Esophagus muscularis mucosa (tissue), 4 donors: ENCODE results near the gene INSM2. TPM values are rescaled to one million over a fixed set of nuclear protein-coding genes. Genes with fewer than 3 reads are reported as not detected.

ENCODE experiments used
- DNase-seq: peaks from one replicate; pipeline ENCODE4 v3.0.0-alpha.2; 2017; ENCODE audit errors: extremely low spot score
- H3K27ac ChIP-seq, 4 donors: fragments of 200-600 bp; sonication (generic); replicated peaks in 1 of 4; 1 replicate in 3 of 4; 2 replicates in 1 of 4; pipeline ENCODE4 v1.5.1; 2016 to 2019; ENCODE audit warnings: mild to moderate bottlenecking in 1 of 4
- H3K27me3 ChIP-seq, 4 donors: fragments of 200-600 bp; sonication (generic); one replicate each; pipeline versions ENCODE4 v1.5.1 to v1.6.0; 2016 to 2019
- H3K36me3 ChIP-seq, 4 donors: fragments of 200-600 bp; sonication (generic); one replicate each; pipeline ENCODE4 v1.5.1; 2016 to 2019
- H3K4me1 ChIP-seq, 4 donors: fragments of 200-600 bp; sonication (generic); one replicate each; pipeline ENCODE4 v1.5.1; 2016 to 2019
- H3K4me3 ChIP-seq, 4 donors: fragments of 200-600 bp; sonication (generic); 1 replicate in 2 of 4; 2 replicates in 2 of 4; pipeline ENCODE4 v1.5.1; 2016 to 2019; ENCODE audit warnings: mild to moderate bottlenecking in 4 of 4, moderate library complexity in 1 of 4
- H3K9me3 ChIP-seq, 4 donors: fragments of 200-600 bp; sonication (generic); 1 replicate in 3 of 4; 2 replicates in 1 of 4; pipeline ENCODE4 v1.5.1; 2016 to 2019
- EP300 ChIP-seq: sonication (generic); formaldehyde crosslinking; IDR thresholded peaks from one replicate; pipeline ENCODE4 v1.6.1; 2017; ENCODE audit warnings: antibody characterized with exemption
- POLR2A ChIP-seq: fragments of 450-650 bp; IDR thresholded peaks from one replicate; pipeline ENCODE4 v1.6.1; 2017; ENCODE audit warnings: antibody characterized with exemption, moderate library complexity, mild to moderate bottlenecking, low read depth
- POLR2AphosphoS5 ChIP-seq, 2 donors: sonication (generic); formaldehyde crosslinking; IDR thresholded peaks; one replicate each; pipeline ENCODE4 v1.6.1; 2017; ENCODE audit warnings: antibody characterized with exemption in 2 of 2
- WGBS: methylation state at CpG from one replicate; pipeline ENCODE4 v1.1.5; 2018; 5-methylcytosine and 5-hydroxymethylcytosine counted together
- intact Hi-C: fragments of 100-400 bp; cut with DNase I; formaldehyde crosslinking; loops from one replicate; pipeline ENCODE4 v1.15.1; 2023
- total RNA-seq, 4 donors: library from RNA; depleted of rRNA; stranded (reverse); fragments of >200 nt; gene quantifications; one replicate each; pipeline versions ENCODE4 v1.1.0 to v1.2.1, GENCODE V29; 2016
- TF ChIP-seq, protein P1 (sequence below), 3 experiments: fragments of 200-600 bp in 2 of 3; fragments of 450-650 bp in 1 of 3; sonication (generic) in 2 of 3; IDR thresholded peaks; one replicate each; pipeline ENCODE4 v1.5.1; 2017 to 2019; ENCODE audit warnings: antibody characterized with exemption in 3 of 3, mild to moderate bottlenecking in 2 of 3, moderate library complexity in 1 of 3

The INSM2 gene
- total RNA-seq, 4 donors from 2014 or later, result not detected

DNA sequence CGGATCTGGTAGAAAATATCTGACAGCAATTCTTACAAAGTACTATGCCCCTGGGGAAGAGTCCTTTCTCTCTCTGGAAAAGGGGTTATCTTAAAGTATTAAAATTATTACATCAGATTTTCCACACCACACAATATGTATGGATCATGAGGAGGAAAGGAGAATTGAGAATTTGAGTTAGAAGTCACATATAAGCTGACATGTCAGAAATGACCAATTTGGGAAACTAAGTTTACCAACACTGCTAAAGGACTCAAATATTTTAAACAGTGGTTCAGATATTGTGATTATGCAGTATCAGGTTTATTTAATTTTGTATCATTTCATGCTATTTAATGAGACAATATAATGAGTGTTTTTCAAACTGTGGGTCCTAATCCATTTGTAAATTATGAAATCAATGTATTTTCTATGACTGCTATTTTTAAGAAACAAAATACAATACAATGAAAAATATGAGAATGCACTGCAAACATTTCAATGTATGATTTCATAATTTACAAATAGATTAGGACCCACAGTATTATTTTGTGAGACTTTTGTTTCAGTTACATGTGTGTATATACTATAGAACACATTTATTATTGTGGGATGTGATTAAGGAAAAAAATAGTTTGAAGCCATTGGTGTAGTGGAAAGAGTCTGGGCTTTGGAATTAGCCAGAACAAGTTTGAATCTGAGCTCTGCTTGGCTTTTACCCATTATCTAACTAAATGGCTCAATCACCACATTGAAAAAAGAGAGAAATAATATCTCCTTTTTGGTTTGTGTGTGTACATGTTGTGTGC is 1.8 kb upstream of the INSM2 start:
- Histone ChIP-seq H3K4me3 (no peak overlapping the region), H3K27me3 (peaks cover 24 to 64% (median 37%) of the 10 kb centered on the region in 4 donors), H3K4me1 (peaks cover 29 to 31% (median 30%) of the 10 kb centered on the region in 4 donors), H3K27ac (no peak overlapping the region), H3K9me3 (no peaks in the 10 kb centered on the region), H3K36me3 (no peaks in the 10 kb centered on the region)
- 97% methylated on average over 1 of the region's 1 CpG for WGBS
- no peak for TF ChIP-seq EP300
- no peak for TF ChIP-seq POLR2AphosphoS5 (IDR thresholded peaks at IDR 0.05)
- no peak for TF ChIP-seq POLR2A
- no peak for DNase-seq
- intact Hi-C loops, result no loop called here

DNA sequence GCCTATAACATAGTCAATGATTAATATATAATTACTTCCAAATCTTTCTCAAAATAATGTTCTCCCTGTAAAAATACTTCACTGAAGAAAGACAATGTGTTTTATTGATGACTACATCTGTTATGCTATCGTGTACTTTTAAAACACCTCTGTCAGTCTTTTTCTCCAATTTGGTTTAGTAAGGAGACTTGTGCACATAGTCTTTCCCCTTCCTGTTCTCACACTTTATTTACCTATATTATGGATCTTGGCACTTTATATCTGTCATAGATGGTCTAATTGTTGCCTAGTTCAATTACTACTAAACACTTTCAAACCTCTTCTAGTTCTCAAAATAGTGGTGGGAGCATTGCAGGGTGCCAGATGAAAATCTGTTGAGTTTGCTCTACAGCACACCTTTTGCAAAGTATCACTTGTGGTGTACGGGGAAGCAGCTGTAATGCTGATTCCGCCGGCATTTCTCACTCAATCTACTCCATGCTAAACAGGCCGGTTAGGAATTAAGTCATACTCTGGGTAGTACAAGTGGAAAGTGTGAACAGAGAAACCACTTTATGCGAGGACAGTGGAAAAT is 1.1 kb upstream of the INSM2 start:
- no peak for DNase-seq
- H3K27me3 ChIP-seq, result peaks cover 24 to 64% (median 37%) of the 10 kb centered on the region in 4 donors
- WGBS, result 19% methylated on average over 5 of the region's 6 CpGs
- TF ChIP-seq POLR2AphosphoS5 (IDR thresholded peaks at IDR 0.05) (no peak), EP300 (no peak), POLR2A (no peak)
- TF ChIP-seq, protein P1, sequence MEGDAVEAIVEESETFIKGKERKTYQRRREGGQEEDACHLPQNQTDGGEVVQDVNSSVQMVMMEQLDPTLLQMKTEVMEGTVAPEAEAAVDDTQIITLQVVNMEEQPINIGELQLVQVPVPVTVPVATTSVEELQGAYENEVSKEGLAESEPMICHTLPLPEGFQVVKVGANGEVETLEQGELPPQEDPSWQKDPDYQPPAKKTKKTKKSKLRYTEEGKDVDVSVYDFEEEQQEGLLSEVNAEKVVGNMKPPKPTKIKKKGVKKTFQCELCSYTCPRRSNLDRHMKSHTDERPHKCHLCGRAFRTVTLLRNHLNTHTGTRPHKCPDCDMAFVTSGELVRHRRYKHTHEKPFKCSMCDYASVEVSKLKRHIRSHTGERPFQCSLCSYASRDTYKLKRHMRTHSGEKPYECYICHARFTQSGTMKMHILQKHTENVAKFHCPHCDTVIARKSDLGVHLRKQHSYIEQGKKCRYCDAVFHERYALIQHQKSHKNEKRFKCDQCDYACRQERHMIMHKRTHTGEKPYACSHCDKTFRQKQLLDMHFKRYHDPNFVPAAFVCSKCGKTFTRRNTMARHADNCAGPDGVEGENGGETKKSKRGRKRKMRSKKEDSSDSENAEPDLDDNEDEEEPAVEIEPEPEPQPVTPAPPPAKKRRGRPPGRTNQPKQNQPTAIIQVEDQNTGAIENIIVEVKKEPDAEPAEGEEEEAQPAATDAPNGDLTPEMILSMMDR (IDR thresholded peaks at IDR 0.05), result no peak
- H3K4me1 ChIP-seq, result peaks cover 29 to 31% (median 30%) of the 10 kb centered on the region in 4 donors
- H3K27ac ChIP-seq, result no peak overlapping the region
- peaks cover 0 to 7% (median 1%) of the 10 kb centered on the region in 4 donors for H3K36me3 ChIP-seq
- intact Hi-C loops, result no loop called here
- peak overlapping the region; percentile 55 to 64 (median 58) for H3K4me3 ChIP-seq
- H3K9me3 ChIP-seq, result no peaks in the 10 kb centered on the region

DNA sequence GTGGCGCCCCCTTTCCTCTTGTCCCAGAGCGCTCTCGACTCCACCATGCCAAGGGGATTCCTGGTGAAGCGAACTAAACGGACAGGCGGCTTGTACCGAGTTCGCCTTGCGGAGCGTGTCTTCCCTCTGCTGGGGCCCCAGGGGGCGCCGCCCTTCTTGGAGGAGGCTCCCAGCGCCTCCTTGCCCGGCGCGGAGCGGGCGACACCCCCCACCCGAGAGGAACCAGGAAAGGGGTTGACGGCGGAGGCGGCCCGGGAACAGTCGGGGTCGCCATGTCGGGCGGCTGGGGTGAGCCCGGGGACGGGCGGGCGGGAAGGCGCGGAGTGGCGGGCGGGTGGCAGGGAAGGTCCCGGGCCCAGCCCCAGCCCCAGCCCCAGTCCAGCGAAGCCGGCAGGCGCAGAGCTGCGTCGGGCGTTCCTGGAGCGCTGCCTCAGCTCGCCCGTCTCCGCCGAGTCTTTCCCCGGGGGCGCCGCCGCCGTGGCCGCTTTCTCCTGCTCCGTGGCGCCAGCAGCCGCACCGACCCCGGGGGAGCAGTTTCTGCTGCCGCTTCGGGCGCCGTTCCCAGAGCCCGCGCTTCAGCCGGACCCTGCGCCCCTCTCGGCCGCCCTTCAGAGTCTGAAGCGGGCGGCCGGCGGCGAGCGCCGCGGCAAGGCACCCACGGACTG is 376 bp downstream of the INSM2 start:
- no peak for DNase-seq
- intact Hi-C loops, result no loop called here
- H3K4me3 ChIP-seq, result peak overlapping the region; percentile 55 to 64 (median 58)
- 0% methylated on average over 6 of the region's 77 CpGs for WGBS
- H3K9me3 ChIP-seq, result no peaks in the 10 kb centered on the region
- peaks cover 0 to 13% (median 4%) of the 10 kb centered on the region in 4 donors for H3K36me3 ChIP-seq
- TF ChIP-seq POLR2A (no peak), EP300 (no peak), POLR2AphosphoS5 (IDR thresholded peaks at IDR 0.05) (no peak)
- TF ChIP-seq, protein P1 (IDR thresholded peaks at IDR 0.05), result no peak
- H3K4me1 ChIP-seq, result peaks cover 29 to 31% (median 30%) of the 10 kb centered on the region in 4 donors
- H3K27ac ChIP-seq, result no peak overlapping the region
- peaks cover 24 to 64% (median 37%) of the 10 kb centered on the region in 4 donors for H3K27me3 ChIP-seq

DNA sequence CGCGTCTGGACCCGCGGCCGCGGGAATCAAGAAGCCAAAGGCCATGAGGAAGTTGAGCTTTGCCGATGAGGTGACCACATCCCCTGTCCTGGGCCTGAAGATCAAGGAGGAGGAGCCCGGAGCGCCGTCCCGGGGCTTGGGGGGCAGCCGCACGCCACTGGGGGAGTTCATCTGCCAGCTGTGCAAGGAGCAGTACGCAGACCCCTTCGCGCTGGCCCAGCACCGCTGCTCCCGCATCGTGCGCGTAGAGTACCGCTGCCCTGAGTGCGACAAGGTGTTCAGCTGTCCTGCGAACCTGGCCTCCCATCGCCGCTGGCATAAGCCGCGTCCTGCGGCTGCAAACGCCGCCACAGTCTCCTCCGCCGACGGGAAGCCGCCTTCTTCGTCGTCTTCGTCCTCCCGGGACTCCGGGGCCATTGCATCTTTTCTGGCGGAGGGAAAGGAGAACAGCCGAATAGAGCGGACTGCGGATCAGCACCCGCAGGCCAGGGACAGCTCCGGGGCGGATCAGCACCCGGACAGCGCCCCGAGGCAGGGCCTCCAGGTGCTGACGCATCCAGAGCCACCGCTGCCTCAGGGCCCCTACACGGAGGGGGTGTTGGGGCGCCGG is 1.0 kb downstream of the INSM2 start:
- H3K9me3 ChIP-seq, result no peaks in the 10 kb centered on the region
- peak overlapping the region; percentile 55 to 64 (median 58) for H3K4me3 ChIP-seq
- TF ChIP-seq, protein P1 (IDR thresholded peaks at IDR 0.05), result no peak
- no peak for TF ChIP-seq POLR2AphosphoS5 (IDR thresholded peaks at IDR 0.05)
- TF ChIP-seq POLR2A, result no peak
- no peak for TF ChIP-seq EP300
- peaks cover 0 to 19% (median 7%) of the 10 kb centered on the region in 4 donors for H3K36me3 ChIP-seq
- peaks cover 29 to 31% (median 30%) of the 10 kb centered on the region in 4 donors for H3K4me1 ChIP-seq
- no peak for DNase-seq
- H3K27ac ChIP-seq, result no peak overlapping the region
- WGBS, result no CpG with 5 or more reads among the region's 55 CpGs
- intact Hi-C loops, result no loop called here
- H3K27me3 ChIP-seq, result peaks cover 24 to 60% (median 37%) of the 10 kb centered on the region in 4 donors
